ENCODE measurements around the gene ALPK1.
"Not testable (repeated sequence)": the region's sequence is repeated elsewhere in the genome, so short reads cannot be mapped to it uniquely, and the experiment has no call there.

The ALPK1 gene

GRCh38 chr4:112378858-112379257 lies 81.7 kb downstream of the ALPK1 start:
- DNase-seq (ENCODE audit: low spot score) = no peak

- DNase-seq (ENCODE audit: low spot score) = no peak
These were observed 82.1 kb downstream of the ALPK1 start for GRCh38 chr4:112379306-112379705.

GRCh38 chr4:112381996-112382692 lies 85.0 kb downstream of the ALPK1 start:
- no peak for DNase-seq (ENCODE audit: low spot score)

GRCh38 chr4:112386071-112386470 lies 88.9 kb downstream of the ALPK1 start:
- no peak for DNase-seq (ENCODE audit: low spot score)

- no peak for DNase-seq (ENCODE audit: low spot score)
These were observed 104.9 kb downstream of the ALPK1 start for GRCh38 chr4:112402098-112402497.

- peak; percentile 68 for DNase-seq (ENCODE audit: low spot score)
These were observed 106.2 kb downstream of the ALPK1 start for GRCh38 chr4:112403101-112403945.

- no peak for DNase-seq (ENCODE audit: low spot score)
These were observed 113.2 kb downstream of the ALPK1 start for GRCh38 chr4:112410364-112410763.

GRCh38 chr4:112410804-112411203 lies 113.6 kb downstream of the ALPK1 start:
- no peak for DNase-seq (ENCODE audit: low spot score)

- peak; percentile 16 for DNase-seq (ENCODE audit: low spot score)
These were observed 114.8 kb downstream of the ALPK1 start for GRCh38 chr4:112411781-112412550.

GRCh38 chr4:112416464-112416863 lies 119.3 kb downstream of the ALPK1 start:
- DNase-seq (ENCODE audit: low spot score) = no peak

GRCh38 chr4:112418092-112418491 lies 120.9 kb downstream of the ALPK1 start:
- DNase-seq (ENCODE audit: low spot score) = no peak

GRCh38 chr4:112421911-112422310 lies 124.7 kb downstream of the ALPK1 start:
- DNase-seq (ENCODE audit: low spot score) = no peak

- no peak for DNase-seq (ENCODE audit: low spot score)
These were observed 125.5 kb downstream of the ALPK1 start for GRCh38 chr4:112422644-112423043.

- DNase-seq (ENCODE audit: low spot score) = no peak
These were observed 126.4 kb downstream of the ALPK1 start for GRCh38 chr4:112423591-112423990.

GRCh38 chr4:112425823-112426222 lies 128.7 kb downstream of the ALPK1 start:
- no peak for DNase-seq (ENCODE audit: low spot score)

- DNase-seq (ENCODE audit: low spot score) = no peak
These were observed 129.2 kb downstream of the ALPK1 start for GRCh38 chr4:112426416-112426815.

GRCh38 chr4:112431158-112431557 lies 134.0 kb downstream of the ALPK1 start:
- no peak for DNase-seq (ENCODE audit: low spot score)

GRCh38 chr4:112436987-112437386 lies 139.8 kb downstream of the ALPK1 start:
- DNase-seq (ENCODE audit: low spot score) = no peak

GRCh38 chr4:112442226-112442625 lies 145.1 kb downstream of the ALPK1 start:
- not testable (repeated sequence) for DNase-seq (ENCODE audit: low spot score)

- DNase-seq (ENCODE audit: low spot score) = no peak
These were observed 151.3 kb downstream of the ALPK1 start for GRCh38 chr4:112448306-112449132.

- no peak for DNase-seq (ENCODE audit: low spot score)
These were observed 152.5 kb downstream of the ALPK1 start for GRCh38 chr4:112449708-112450107.

- no peak for DNase-seq (ENCODE audit: low spot score)
These were observed 153.9 kb downstream of the ALPK1 start for GRCh38 chr4:112451104-112451503.
